GM19467 (cell line): ENCODE measurements around the gene CAMK2A.

Experiments used
- ATAC-seq: cut with Tn5 transposase; IDR thresholded peaks from one replicate; pipeline ENCODE4 v1.9.1; 2021; ENCODE audit warnings: mild to moderate bottlenecking, moderate library complexity; ENCODE audit not compliant: unreplicated experiment

CAMK2A gene

GRCh38 chr5:150283904-150284303, 5.7 kb downstream of the CAMK2A start:
- ATAC-seq: no peak

GRCh38 chr5:150281987-150282386, 7.6 kb downstream of the CAMK2A start:
- ATAC-seq: no peak

- ATAC-seq: no peak
These were observed 10.1 kb downstream of the CAMK2A start for GRCh38 chr5:150279330-150280020.

- no peak for ATAC-seq
These were observed 10.7 kb downstream of the CAMK2A start for GRCh38 chr5:150278916-150279315.

- no peak for ATAC-seq
These were observed 11.4 kb downstream of the CAMK2A start for GRCh38 chr5:150278046-150278730.

- ATAC-seq: no peak
These were observed 12.5 kb downstream of the CAMK2A start for GRCh38 chr5:150277043-150277442.

GRCh38 chr5:150274811-150275210, 14.8 kb downstream of the CAMK2A start:
- ATAC-seq: no peak

GRCh38 chr5:150272531-150272930, 17.0 kb downstream of the CAMK2A start:
- no peak for ATAC-seq

DNA sequence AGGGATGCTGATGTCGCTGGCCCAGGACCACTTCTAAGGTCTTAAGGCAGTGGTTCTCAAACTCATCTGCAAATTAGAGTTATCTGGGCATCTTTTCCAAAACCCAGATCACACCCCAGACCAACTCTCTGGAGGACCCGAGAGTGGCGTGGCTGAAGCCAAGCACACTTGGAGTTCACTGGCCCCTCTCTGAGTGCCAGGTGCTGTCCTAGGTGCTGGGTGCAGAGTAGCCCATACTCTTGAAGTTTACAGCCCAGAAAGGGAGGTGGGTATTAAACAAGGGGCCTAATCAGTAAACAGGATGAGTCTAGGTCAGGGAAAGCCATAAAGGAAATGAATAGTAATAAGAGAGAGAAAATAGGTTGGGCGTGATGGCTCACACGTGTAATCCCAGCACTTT, 17.6 kb downstream of the CAMK2A start:
- no peak for ATAC-seq

- ATAC-seq: no peak
These were observed 18.3 kb downstream of the CAMK2A start for GRCh38 chr5:150271296-150271692.

GRCh38 chr5:150270541-150271295, 18.9 kb downstream of the CAMK2A start:
- no peak for ATAC-seq

DNA sequence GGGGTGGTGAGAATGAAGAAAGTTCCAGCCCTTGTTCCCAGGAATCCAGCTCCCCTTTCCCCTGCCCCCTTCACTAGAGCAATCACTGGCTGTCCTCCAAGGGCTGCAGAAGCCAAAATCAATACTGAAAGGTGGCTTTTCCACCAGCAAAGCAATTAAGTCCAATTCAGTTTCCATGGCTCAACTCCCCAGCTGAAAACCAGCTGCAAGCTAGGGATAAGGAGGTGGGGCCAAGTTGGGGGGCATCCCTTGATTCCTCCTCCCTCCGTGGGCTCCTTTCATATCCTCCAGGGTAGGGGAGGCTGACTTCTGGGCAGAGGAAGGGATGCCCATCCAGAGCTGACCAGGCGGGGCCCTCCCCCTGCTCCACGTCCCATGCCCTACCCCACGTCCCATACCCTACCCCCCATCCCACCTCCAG, 22.7 kb downstream of the CAMK2A start:
- ATAC-seq: no peak

DNA sequence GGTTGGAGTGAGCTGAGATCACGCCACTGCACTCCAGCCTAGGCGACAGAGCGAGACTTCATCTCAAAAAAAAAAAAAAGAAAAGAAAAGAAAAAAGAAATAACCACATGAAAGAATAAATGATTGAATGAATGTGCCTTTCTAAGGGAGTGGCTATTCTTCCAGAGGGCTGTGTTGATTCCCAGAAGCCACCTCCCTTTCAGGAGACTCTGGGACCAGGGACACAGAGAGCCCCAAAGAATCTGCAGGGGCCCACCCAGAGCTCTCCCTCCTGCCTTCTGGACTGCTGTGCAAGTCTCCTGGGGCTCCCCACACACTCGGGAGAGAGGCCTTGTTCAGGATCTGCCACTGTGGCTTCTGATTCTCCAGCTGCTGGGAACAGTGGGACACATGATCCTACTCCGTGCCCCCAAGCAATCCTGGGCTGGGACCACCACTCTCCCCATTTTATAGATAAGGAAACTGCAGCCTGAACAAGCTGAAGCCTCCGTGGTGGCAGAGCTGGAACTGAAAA, 23.6 kb downstream of the CAMK2A start:
- no peak for ATAC-seq

DNA sequence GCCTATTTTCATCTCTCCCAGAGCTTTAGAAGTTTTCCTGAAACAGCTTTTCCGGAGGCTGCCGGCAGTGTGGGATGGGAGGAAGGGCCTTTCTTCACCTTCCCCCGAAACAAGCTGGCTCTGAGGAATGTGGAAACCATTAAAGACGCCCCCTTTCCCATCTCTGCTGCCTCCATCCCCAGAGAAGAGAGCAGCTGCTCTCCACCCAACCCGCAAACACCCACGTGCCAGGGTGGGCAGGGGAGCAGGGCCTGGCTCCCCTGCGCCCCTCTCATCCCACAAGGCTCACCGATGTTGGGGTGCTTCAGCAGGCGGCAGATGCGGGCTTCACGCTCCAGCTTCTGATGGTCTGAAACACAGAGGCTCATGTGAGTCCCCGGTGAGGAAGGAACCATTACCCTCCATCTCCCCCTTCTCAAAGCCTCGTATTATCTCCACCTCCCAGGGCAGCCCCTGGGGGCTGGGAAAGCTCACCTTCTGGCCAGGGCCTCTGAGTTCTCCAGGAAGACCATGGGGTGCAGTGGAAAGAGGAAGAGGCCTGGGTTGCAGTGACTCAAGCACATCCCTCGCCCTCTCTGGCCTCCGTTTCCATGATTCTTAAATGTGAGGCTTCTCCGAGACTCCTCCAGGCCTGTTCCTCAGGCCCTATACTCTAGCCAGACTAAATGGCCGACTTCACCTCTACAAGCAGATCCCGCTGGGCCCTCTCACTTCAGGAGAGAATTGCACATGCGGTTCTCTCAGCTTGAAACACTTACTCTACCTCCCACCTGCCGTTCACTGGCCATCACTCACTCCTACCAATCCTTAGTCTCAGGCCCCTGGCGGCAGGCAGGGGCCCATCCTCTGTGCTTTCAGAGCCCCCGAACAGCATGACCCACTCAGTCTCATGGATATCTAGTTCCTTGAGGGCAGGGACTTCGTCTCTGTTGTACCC, 24.6 kb downstream of the CAMK2A start:
- ATAC-seq: no peak

- no peak for ATAC-seq
These were observed 25.6 kb downstream of the CAMK2A start for GRCh38 chr5:150263801-150264621.

GRCh38 chr5:150263375-150263775, 26.2 kb downstream of the CAMK2A start:
- no peak for ATAC-seq

DNA sequence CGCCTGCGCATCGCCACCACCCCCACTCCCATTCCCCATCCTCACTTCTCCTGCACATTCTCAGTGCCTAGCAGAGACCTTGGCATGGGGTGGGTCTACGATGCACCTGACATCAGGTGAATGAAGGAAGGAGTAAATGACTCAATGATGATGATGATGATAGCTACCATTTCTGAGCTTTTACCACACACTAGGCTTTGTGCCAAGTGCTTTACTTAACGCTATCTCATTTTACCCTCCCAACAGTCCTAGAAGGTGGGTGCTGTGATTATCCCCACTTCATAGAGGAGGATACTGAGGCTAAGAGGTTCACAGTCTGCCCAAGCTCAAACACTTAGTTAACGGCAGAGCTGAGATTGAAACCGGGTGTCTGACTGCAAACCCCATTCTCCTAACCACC, 27.1 kb downstream of the CAMK2A start:
- no peak for ATAC-seq

GRCh38 chr5:150261231-150261630, 28.3 kb downstream of the CAMK2A start:
- no peak for ATAC-seq

DNA sequence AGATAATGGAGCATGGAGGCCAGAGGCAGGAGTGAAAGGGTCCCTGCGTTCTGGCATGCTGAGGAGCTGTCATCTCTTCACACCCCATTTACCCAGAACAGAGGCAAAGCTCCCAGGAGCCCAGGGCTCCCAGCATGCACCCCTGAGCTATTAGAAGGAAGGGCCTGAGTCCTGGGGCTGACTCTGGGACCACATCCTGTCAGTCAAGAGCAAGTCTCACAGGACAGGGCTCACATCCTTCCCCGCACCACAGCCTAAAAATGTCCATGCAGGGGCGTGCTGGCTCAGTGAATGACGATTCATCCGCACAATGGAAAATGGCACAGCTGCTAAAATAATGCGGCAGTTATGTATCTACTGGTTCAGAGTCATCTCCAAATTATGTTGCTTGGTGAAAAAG, 31.4 kb downstream of the CAMK2A start:
- no peak for ATAC-seq

GRCh38 chr5:150257424-150257823, 32.1 kb downstream of the CAMK2A start:
- no peak for ATAC-seq
